Endometrial microvascular endothelial cells (primary cell): ENCODE data around the gene ABCC11. TPM values are rescaled to one million over a fixed set of nuclear protein-coding genes. Genes with fewer than 3 reads are reported as not detected.

Experiments used
- in situ Hi-C: cut with HindIII; loops from 2 replicates; pipeline ENCODE4 v1.10.0; 2017; ENCODE audit warnings: low sequenced_read_pairs, low pct_unique_long_range_greater_than_20kb; ENCODE audit errors: inconsistent ontology term
- total RNA-seq: library from RNA; depleted of rRNA; stranded (reverse); fragments of >200 nt; gene quantifications from one replicate; pipeline ENCODE4 v1.2.3, GENCODE V29; 2015; ENCODE audit errors: inconsistent ontology term

The ABCC11 gene
- total RNA-seq, 1 donor from 2014 or later = not detected

DNA sequence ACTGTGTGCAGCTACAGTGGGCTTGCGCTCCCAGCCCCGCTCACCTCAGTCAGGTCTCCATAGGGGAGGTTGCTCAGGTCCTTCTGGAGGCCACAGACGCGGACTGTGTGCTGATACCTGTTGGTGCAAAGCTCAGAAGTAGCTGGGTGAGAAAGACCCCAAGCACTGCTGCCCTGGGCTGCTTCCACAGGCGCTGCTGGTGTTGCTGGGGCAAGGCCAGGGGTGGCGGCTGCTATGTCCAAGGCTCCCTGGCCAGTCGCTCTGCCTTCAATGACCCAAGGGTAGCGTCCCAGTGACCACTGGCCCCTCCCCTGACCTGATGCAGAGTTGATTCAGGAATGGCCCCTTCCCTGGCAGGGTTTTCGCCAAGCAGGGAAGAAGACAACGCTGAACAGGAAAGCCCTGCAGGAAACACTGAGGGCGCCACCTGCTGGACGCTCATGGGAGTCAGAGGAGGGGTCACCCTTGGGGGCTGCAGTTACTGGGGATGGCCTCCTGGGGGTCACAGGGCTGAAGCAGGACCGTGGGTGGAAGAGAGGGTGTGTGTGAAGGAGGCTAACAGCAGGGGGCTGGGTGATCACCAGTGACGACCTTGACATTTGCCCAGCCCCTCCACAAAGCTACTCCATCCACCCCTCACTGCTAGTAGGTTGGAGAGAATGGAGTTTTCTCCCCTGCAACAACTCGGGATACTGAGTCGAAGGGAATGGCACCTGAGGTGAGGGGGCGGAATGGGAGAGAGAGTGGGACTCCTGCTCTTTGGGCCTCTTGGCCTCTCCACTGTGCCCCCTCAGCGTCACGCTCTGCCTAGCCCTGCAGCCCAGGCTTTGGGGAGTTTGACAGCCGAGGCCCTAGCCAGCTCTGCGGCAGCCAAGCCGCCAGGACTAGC, 129.9 kb downstream of the ABCC11 start:
- in situ Hi-C loops = no loop called here

Other genes starting within 250 kb of the ABCC11 start
- not detected for gene ABCC12, start 91.5 kb downstream of the ABCC11 start, total RNA-seq
- 35.2 TPM for gene LONP2, start 3.2 kb downstream of the ABCC11 start, total RNA-seq
- 12.0 TPM for gene SIAH1, start 137.9 kb upstream of the ABCC11 start, total RNA-seq